Neural cell (in vitro differentiated cells): ENCODE data around the gene IL23A. TPM values are rescaled to one million over a fixed set of nuclear protein-coding genes. Genes with fewer than 3 reads are reported as not detected.

Experiments used
- H2AFZ ChIP-seq: fragments of 200-600, 300-800 bp; sonication (generic), shearing (Covaris generic); 2 replicates; pipeline ENCODE4 v1.6.0; 2014; ENCODE audit warnings: low read depth, mild to moderate bottlenecking, antibody characterized with exemption, low read length, moderate library complexity
- H3F3A ChIP-seq: fragments of 200-600 bp; shearing (Covaris generic); 2 replicates; pipeline ENCODE4 v1.6.1; 2016; ENCODE audit warnings: mild to moderate bottlenecking, moderate library complexity, mixed read lengths, antibody characterized with exemption, low read length; ENCODE audit not compliant: insufficient read depth, poor library complexity, severe bottlenecking
- H3K27ac ChIP-seq: fragments of 200-600, 300-800 bp; sonication (generic), shearing (Covaris generic); 2 replicates; pipeline ENCODE4 v1.5.1; 2014; ENCODE audit warnings: mild to moderate bottlenecking, low read length, moderate library complexity
- H3K27me3 ChIP-seq: fragments of 300-800, 200-600 bp; sonication (generic), shearing (Covaris generic); 2 replicates; pipeline ENCODE4 v1.6.0; 2014; ENCODE audit warnings: mild to moderate bottlenecking, low read depth, low read length, moderate library complexity; ENCODE audit not compliant: insufficient read depth
- H3K36me3 ChIP-seq: fragments of 300-800, 200-600 bp; sonication (generic), shearing (Covaris generic); 2 replicates; pipeline ENCODE4 v1.5.1; 2014; ENCODE audit warnings: mild to moderate bottlenecking, antibody characterized with exemption, low read length, moderate library complexity; ENCODE audit not compliant: insufficient read depth
- H3K4me2 ChIP-seq: fragments of 300-800, 200-600 bp; sonication (generic), shearing (Covaris generic); 2 replicates; pipeline ENCODE4 v1.6.0; 2014; ENCODE audit warnings: mild to moderate bottlenecking, low read length
- H3K4me3 ChIP-seq: fragments of 300-800, 200-600 bp; sonication (generic), shearing (Covaris generic); 2 replicates; pipeline ENCODE4 v1.5.1; 2014; ENCODE audit warnings: mild to moderate bottlenecking, low read length, moderate library complexity
- H3K79me2 ChIP-seq: fragments of 200-600 bp; shearing (Covaris generic); replicated peaks from 2 replicates; pipeline ENCODE4 v1.6.0; 2014; ENCODE audit warnings: mild to moderate bottlenecking, low read length, moderate library complexity; ENCODE audit not compliant: insufficient read depth
- H3K9ac ChIP-seq: fragments of 300-800, 200-600 bp; sonication (generic), shearing (Covaris generic); 2 replicates; pipeline ENCODE4 v1.6.1; 2016; ENCODE audit warnings: mild to moderate bottlenecking, low read length, mixed read lengths
- H3K9me2 ChIP-seq: fragments of 200-600 bp; shearing (Covaris generic); 2 replicates; pipeline ENCODE4 v1.6.1; 2016; ENCODE audit warnings: mild to moderate bottlenecking, low read length, mixed read lengths; ENCODE audit not compliant: insufficient read depth
- H3K9me3 ChIP-seq: fragments of 200-600, 300-800 bp; sonication (generic), shearing (Covaris generic); 2 replicates; pipeline ENCODE4 v1.6.1; 2016; ENCODE audit warnings: mild to moderate bottlenecking, mixed run types, low read length, moderate library complexity, mixed read lengths
- H4K20me1 ChIP-seq: fragments of 200-600 bp; shearing (Covaris generic); 2 replicates; pipeline ENCODE4 v1.6.1; 2016; ENCODE audit warnings: mild to moderate bottlenecking, mixed run types; ENCODE audit not compliant: insufficient read depth
- CTCF ChIP-seq: fragments of 450-650 bp; IDR thresholded peaks from 2 replicates; pipeline ENCODE4 v1.5.1; 2014; ENCODE audit warnings: antibody characterized with exemption, mild to moderate bottlenecking, moderate library complexity; ENCODE audit not compliant: poor library complexity, severe bottlenecking
- EP300 ChIP-seq: fragments of 450-650 bp; conservative IDR thresholded peaks from 2 replicates; pipeline ENCODE4 v1.6.1; 2014; ENCODE audit warnings: antibody characterized with exemption, mild to moderate bottlenecking, moderate library complexity; ENCODE audit not compliant: poor library complexity, severe bottlenecking
- EZH2 ChIP-seq: fragments of 200-600, 300-800 bp; shearing (Covaris generic), sonication (generic); IDR thresholded peaks from 2 replicates; pipeline ENCODE4 v1.6.1; 2014; ENCODE audit warnings: antibody characterized with exemption, low read length, borderline replicate concordance, mild to moderate bottlenecking; ENCODE audit not compliant: insufficient read depth, poor library complexity, severe bottlenecking
- MXI1 ChIP-seq: fragments of 450-650 bp; conservative IDR thresholded peaks from 2 replicates; pipeline ENCODE4 v1.6.1; 2014; ENCODE audit warnings: antibody characterized with exemption, mild to moderate bottlenecking; ENCODE audit not compliant: poor library complexity, severe bottlenecking
- POLR2AphosphoS5 ChIP-seq: IDR thresholded peaks from 2 replicates; pipeline ENCODE4 v1.6.1; 2012
- RAD21 ChIP-seq: fragments of 450-650 bp; conservative IDR thresholded peaks from 2 replicates; pipeline ENCODE4 v1.6.1; 2014; ENCODE audit warnings: antibody characterized with exemption, mild to moderate bottlenecking, moderate library complexity
- REST ChIP-seq: IDR thresholded peaks from 2 replicates; pipeline ENCODE4 v1.6.1; 2012; ENCODE audit warnings: borderline replicate concordance
- SMC3 ChIP-seq: fragments of 450-650 bp; conservative IDR thresholded peaks from 2 replicates; pipeline ENCODE4 v1.6.1; 2014; ENCODE audit warnings: antibody characterized with exemption, mild to moderate bottlenecking, moderate library complexity; ENCODE audit not compliant: poor library complexity
- TAF1 ChIP-seq: IDR thresholded peaks from 2 replicates; pipeline ENCODE4 v1.6.1; 2012; ENCODE audit warnings: low read depth
- polyA plus RNA-seq: library from polyadenylated mRNA; depleted of rRNA; stranded (reverse); fragments of >200 nt; gene quantifications from 2 replicates; pipeline ENCODE4 v1.2.3, GENCODE V29; 2014

IL23A gene
- polyA plus RNA-seq, 1 donor from 2014 or later = 0.31 TPM

- Histone ChIP-seq H3K27me3 (no peaks in the 10 kb centered on the region), H3K36me3 (peaks cover 4% of the 10 kb centered on the region)
These were observed 31.3 kb upstream of the IL23A start for GRCh38 chr12:56307221-56307965.

DNA sequence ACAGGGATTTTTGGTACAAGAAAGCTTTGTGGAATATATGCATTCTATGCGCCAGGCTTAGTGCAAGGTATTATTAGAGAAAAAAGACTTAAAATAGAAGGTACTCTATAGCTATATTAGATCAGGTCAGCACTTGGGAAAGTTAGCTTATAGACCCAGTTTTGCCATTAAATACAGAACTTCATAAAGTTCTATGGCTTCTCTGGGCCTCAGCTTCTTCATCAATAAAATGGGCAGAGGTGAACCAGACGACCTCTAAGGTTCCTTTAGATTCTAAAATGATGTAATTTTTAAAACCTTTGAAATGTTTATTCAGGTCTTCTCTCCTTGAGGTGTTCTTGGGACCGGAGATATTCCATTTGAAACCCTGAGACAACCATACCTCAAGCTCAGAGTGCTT is 30.0 kb upstream of the IL23A start:
- no peaks in the 10 kb centered on the region for H4K20me1 ChIP-seq
- H3K9me3 ChIP-seq = no peaks in the 10 kb centered on the region
- no peak overlapping the region for H3K9ac ChIP-seq
- no peak overlapping the region for H3K4me3 ChIP-seq
- H3K4me2 ChIP-seq = no peak overlapping the region
- H3K27ac ChIP-seq = no peak overlapping the region
- H3K36me3 ChIP-seq = peaks cover 4% of the 10 kb centered on the region
- H2AFZ ChIP-seq = no peak overlapping the region
- no peaks in the 10 kb centered on the region for H3K9me2 ChIP-seq
- TF ChIP-seq POLR2AphosphoS5 (no peak), SMC3 (no peak), REST (no peak), EP300 (no peak)
- no peaks in the 10 kb centered on the region for H3F3A ChIP-seq
- no peaks in the 10 kb centered on the region for H3K79me2 ChIP-seq
- no peaks in the 10 kb centered on the region for H3K27me3 ChIP-seq

More at GRCh38 chr12:56307221-56307965, 31.3 kb upstream of the IL23A start:
- Histone ChIP-seq H3F3A (no peaks in the 10 kb centered on the region), H4K20me1 (no peaks in the 10 kb centered on the region), H3K9me2 (no peaks in the 10 kb centered on the region), H2AFZ (no peak overlapping the region), H3K4me3 (no peak overlapping the region), H3K4me2 (no peak overlapping the region), H3K27ac (no peak overlapping the region), H3K9ac (no peak overlapping the region), H3K9me3 (no peaks in the 10 kb centered on the region), H3K79me2 (no peaks in the 10 kb centered on the region)
- TF ChIP-seq MXI1 = no peak

DNA sequence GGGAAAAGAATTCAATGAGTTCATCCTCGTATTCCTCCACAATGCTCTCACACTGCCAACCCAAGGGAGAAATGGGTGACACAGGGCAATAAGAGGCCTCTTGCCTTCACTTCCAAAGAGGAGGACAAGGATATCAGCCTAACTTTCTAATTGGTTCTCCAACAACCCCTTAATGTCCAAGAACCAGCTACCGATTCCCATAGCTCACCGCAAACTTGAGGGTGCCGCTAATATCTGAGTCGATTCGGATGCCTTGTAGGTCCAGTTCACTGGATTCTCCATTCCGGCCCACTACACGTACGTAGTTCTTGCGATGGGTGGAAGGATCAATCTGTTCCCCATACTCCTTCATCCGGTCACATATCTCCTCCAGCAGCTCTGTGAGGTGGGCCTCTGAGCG is 27.7 kb upstream of the IL23A start:
- TF ChIP-seq REST (no peak), TAF1 (no peak), RAD21 (no peak), MXI1 (no peak), POLR2AphosphoS5 (no peak), EZH2 (no peak), EP300 (no peak), SMC3 (no peak), CTCF (no peak)
- no peaks in the 10 kb centered on the region for H3F3A ChIP-seq
- no peaks in the 10 kb centered on the region for H3K27me3 ChIP-seq
- no peak overlapping the region for H3K9ac ChIP-seq
- H3K79me2 ChIP-seq = peaks cover 10% of the 10 kb centered on the region
- no peak overlapping the region for H3K27ac ChIP-seq
- no peak overlapping the region for H3K4me3 ChIP-seq
- no peak overlapping the region for H2AFZ ChIP-seq
- H3K9me2 ChIP-seq = no peaks in the 10 kb centered on the region
- no peak overlapping the region for H3K4me2 ChIP-seq
- no peaks in the 10 kb centered on the region for H4K20me1 ChIP-seq
- H3K9me3 ChIP-seq = no peaks in the 10 kb centered on the region
- H3K36me3 ChIP-seq = peaks cover 4% of the 10 kb centered on the region
